ENCODE measurements around the gene MPP1.

DNA sequence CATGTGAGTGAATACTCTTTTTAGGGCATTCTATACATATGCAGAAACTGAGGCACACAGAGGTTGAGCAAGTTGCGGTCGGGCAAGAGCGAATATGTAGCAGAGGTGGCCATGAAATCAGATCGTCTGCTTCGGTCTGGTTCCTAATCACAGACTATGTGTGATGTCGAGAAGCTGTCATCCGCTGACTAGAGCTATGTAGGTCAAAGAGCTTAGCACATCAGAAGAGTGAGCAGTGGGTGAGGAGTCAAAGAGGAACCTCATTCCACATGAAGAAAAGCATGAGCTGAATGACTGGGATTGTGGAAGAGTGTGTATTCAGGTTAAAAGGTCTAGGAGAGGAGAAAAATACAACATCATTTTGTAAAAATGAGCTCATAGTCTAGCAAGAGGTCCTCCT, 73.4 kb downstream of the MPP1 start:
- no peak for TF ChIP-seq POLR2AphosphoS5 (IDR thresholded peaks at IDR 0.05; ENCODE audit: low read depth, low read length)
- TF ChIP-seq, protein P1, sequence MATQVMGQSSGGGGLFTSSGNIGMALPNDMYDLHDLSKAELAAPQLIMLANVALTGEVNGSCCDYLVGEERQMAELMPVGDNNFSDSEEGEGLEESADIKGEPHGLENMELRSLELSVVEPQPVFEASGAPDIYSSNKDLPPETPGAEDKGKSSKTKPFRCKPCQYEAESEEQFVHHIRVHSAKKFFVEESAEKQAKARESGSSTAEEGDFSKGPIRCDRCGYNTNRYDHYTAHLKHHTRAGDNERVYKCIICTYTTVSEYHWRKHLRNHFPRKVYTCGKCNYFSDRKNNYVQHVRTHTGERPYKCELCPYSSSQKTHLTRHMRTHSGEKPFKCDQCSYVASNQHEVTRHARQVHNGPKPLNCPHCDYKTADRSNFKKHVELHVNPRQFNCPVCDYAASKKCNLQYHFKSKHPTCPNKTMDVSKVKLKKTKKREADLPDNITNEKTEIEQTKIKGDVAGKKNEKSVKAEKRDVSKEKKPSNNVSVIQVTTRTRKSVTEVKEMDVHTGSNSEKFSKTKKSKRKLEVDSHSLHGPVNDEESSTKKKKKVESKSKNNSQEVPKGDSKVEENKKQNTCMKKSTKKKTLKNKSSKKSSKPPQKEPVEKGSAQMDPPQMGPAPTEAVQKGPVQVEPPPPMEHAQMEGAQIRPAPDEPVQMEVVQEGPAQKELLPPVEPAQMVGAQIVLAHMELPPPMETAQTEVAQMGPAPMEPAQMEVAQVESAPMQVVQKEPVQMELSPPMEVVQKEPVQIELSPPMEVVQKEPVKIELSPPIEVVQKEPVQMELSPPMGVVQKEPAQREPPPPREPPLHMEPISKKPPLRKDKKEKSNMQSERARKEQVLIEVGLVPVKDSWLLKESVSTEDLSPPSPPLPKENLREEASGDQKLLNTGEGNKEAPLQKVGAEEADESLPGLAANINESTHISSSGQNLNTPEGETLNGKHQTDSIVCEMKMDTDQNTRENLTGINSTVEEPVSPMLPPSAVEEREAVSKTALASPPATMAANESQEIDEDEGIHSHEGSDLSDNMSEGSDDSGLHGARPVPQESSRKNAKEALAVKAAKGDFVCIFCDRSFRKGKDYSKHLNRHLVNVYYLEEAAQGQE (IDR thresholded peaks at IDR 0.05; ENCODE audit: insufficient read depth in 1 of 2, low read depth in 2 of 2, low read length in 2 of 2) = no peak
- TF ChIP-seq TAF1 (IDR thresholded peaks at IDR 0.05; ENCODE audit: borderline replicate concordance, insufficient read depth, low read length) = no peak

All from PFSK-1 (cell line).